ENCODE results near the gene CALY. TPM values are rescaled to one million over a fixed set of nuclear protein-coding genes. Genes with fewer than 3 reads are reported as not detected.
"Not testable (repeated sequence)": the region's sequence is repeated elsewhere in the genome, so short reads cannot be mapped to it uniquely, and the experiment has no call there.

Gene CALY
- total RNA-seq, 2 donors from 2014 or later, result not detected

DNA sequence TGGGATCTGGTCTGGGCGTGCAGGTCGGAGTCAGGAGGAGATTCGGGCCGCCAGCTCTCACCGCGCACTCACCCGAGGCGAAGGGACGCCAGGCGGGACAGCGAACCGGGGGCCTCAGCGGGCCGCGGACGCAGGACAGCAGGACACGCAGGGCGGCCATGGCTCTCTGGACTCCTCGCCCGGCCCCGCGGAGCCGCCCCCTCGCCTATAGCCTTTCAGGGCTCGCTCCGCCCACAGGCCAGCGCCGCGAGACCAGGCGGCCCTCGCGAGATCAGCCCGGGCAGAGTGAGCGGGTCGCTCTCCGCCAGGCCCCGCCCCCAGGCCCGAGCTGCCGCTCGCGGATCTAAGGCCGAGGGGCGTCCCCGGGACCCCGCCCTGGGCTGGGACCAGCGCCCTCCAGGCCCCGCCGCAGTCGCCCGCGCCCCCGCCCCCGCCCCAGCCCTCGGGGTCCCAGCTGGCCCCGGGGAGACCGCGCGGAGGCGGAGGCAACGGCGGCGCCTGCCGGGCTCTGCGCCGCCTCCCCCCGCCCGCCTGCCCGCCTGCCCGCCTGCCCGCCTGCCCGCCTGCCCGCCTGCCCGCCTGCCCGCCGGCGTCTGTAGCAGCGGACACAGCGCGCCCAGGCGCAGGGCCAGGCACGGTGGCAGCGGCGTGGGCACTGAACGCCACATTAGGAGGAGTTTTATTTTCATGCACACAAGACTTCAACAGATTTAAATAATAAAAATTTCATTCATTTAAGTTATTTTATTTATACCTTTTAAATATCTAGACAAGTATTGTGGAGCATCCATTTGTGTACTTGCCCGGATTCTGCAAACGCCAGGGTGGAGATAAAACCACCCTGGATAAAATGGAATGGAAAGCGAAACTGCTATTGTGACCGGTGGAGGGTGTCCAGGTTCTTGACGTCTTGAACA, 36.7 kb upstream of the CALY start, which contains the start of gene ECHS1:
TSS of gene ECHS1 (minus strand) at position 181 of the 917 bp plus-strand sequence. CDS start at position 160, 21 bp downstream.
- Mint-ChIP-seq H3K27ac (peak within 1 kb of the TSS; percentile 86), H3K27me3 (no peaks in the 10 kb centered on the region), H3K4me3 (peak within 1 kb of the TSS; percentile 87), H3K9me3 (no peaks in the 10 kb centered on the region), H3K4me1 (peaks cover 5% of the 10 kb centered on the region), H3K36me3 (ENCODE audit: low read depth) (peaks cover 22% of the 10 kb centered on the region)
- ATAC-seq (replicated peaks), result peak; percentile 99

DNA sequence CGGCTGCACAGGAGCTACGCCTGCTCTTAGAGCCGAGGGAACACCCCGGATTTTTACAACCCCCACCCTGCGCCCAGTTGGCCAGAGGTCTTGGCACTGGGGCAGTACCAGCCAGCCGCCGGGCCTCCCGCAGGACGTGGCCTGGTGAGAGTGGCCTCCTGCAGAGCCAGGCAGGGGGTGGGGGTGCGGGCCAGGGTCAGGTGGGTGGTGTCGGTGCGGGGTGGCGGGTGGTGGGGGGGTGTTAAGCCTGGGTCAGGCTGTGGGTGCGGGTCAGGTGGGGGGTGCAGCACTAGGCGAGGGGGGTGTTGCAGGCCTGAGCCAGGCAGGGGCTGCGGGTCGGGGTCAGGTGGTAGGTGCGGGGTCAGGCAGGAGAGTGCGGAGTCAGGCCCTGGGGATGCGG, 35.8 kb upstream of the CALY start:
- Mint-ChIP-seq H3K9me3 (no peaks in the 10 kb centered on the region), H3K27ac (no peak overlapping the region), H3K27me3 (no peaks in the 10 kb centered on the region), H3K4me1 (peaks cover 5% of the 10 kb centered on the region), H3K36me3 (ENCODE audit: low read depth) (peaks cover 30% of the 10 kb centered on the region), H3K4me3 (peak overlapping the region; percentile 87)
- ATAC-seq (replicated peaks), result no peak

DNA sequence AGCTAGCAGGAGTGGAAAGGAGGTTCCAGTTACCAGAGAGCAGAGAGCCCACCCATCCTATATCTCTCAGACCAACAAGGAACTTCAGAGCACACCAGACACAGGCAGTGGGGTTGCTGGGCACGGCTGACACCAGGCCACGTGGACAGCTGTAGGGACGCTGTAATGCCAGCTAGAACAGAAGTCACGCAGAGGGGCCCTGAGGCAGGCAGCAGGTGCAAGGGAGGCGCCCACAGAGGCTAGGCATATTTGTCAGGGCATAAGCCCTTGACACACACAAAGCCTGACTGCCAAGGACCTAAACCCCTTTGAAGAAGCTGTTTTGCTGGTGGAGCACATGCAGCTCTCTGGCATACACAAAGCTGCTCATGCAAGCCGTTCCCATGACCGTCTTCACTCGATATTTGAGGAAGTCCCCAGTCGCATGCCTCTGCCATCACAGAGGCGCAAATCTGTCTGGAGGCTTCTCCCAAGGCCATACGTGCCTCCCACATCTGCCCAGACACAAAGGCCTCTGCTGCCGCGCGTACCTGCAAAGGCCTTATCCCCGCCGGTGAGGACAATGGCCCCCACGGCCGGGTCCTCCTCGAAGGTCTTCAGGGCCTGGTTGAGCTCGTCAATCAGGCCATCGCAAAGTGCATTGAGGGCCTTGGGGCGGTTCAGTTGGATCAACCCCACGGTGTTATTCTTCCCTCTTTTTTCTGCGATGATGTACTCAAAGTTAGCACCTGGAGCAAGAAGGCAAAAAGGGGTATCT, 33.5 kb upstream of the CALY start:
- no peak overlapping the region for H3K27ac Mint-ChIP-seq
- H3K4me1 Mint-ChIP-seq, result peaks cover 5% of the 10 kb centered on the region
- peaks cover 42% of the 10 kb centered on the region for H3K36me3 Mint-ChIP-seq (ENCODE audit: low read depth)
- no peak for ATAC-seq (replicated peaks)
- no peaks in the 10 kb centered on the region for H3K9me3 Mint-ChIP-seq
- H3K27me3 Mint-ChIP-seq, result no peaks in the 10 kb centered on the region
- no peak overlapping the region for H3K4me3 Mint-ChIP-seq

DNA sequence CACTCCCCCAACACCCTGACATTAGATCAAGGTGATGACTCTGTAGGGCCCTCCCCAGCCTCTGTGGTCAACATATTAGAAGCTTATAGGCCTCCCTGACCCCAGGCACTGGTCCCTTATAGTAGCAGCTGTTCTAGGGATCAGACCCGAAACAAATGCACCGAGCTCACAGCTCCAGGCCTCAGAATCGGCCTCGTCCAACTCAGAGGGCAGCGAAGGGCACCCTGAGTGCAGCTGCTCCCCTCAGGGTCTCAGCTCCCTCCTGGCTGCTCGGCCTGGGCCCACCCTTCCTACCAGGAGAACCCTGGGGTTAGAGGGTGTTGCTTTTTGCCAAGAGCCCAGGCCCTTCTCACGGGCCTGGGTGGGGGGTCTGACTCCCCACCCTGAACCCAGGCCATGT, 31.5 kb upstream of the CALY start:
- Mint-ChIP-seq H3K9me3 (no peaks in the 10 kb centered on the region), H3K36me3 (ENCODE audit: low read depth) (peaks cover 58% of the 10 kb centered on the region), H3K4me3 (no peak overlapping the region), H3K27me3 (no peaks in the 10 kb centered on the region), H3K4me1 (no peaks in the 10 kb centered on the region), H3K27ac (no peak overlapping the region)
- ATAC-seq (replicated peaks), result no peak

DNA sequence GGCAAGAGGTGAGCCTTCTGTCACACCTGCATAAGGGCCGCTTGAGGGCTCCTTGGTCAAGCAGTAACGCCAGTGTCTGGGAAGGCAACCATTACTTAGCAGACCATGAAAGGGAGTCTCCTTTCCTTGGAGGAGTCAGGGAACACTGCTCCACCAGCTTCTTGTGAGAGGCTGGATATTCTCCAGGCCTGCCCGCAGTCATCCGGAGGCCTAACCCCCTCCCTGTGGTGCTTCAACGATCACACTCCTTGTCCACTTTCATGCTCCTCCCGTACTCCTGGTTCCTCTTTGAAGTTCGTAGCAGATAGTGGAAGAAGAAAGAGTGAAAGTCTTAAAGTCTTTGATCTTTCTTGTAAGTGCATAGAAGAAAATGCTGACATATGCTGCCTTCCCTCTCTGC, 30.8 kb upstream of the CALY start:
- peaks cover 65% of the 10 kb centered on the region for H3K36me3 Mint-ChIP-seq (ENCODE audit: low read depth)
- not testable (repeated sequence) for H3K9me3 Mint-ChIP-seq

DNA sequence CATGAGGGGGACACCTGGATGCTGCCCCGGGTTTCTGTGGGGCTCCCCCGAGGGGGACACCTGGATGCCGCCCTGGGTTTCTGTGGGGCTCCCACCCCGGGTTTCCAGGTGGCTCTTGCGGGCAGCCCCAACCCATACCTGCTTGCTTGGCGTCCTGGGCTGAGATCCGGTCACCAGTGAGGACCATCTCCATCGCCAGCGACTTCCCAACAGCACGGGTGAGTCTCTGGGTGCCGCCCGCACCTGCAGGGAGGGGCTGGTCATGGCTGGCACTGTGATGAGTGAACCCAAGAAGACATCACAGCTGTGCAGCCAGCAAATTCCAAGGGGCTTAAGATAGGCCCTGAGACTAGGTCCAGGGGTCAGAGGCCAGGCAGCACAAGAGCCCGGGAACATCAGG, 30.1 kb upstream of the CALY start:
- no peaks in the 10 kb centered on the region for H3K9me3 Mint-ChIP-seq
- no peak for ATAC-seq (replicated peaks)
- H3K4me1 Mint-ChIP-seq, result peaks cover 4% of the 10 kb centered on the region
- H3K36me3 Mint-ChIP-seq (ENCODE audit: low read depth), result peaks cover 72% of the 10 kb centered on the region
- no peak overlapping the region for H3K27ac Mint-ChIP-seq
- H3K27me3 Mint-ChIP-seq, result no peaks in the 10 kb centered on the region
- no peak overlapping the region for H3K4me3 Mint-ChIP-seq

More for the DNA sequence above, 30.8 kb upstream of the CALY start:
- not testable (repeated sequence) for H3K27ac Mint-ChIP-seq; H3K4me3 Mint-ChIP-seq; H3K27me3 Mint-ChIP-seq; ATAC-seq (replicated peaks); H3K4me1 Mint-ChIP-seq

DNA sequence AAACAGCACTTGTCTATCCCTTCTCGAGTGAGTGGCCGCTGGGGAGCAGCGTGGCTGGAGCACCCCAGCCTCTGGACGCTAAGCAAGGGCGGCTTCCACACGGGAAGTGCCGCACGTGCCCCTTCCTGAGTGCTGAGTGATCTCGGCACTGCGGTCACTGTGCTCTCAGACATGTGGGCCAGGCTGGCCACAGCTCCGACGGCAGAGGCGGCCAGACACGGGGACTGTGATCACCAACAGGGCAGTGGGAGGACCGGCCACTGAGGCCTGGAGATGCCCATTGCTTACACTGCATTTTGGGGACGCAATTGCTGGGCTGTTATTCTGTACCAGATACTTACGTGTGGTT, 29.4 kb upstream of the CALY start:
- no peak for ATAC-seq (replicated peaks)
- H3K27ac Mint-ChIP-seq, result no peak overlapping the region
- no peaks in the 10 kb centered on the region for H3K27me3 Mint-ChIP-seq
- H3K9me3 Mint-ChIP-seq, result no peaks in the 10 kb centered on the region
- H3K4me1 Mint-ChIP-seq, result peaks cover 6% of the 10 kb centered on the region
- H3K36me3 Mint-ChIP-seq (ENCODE audit: low read depth), result peaks cover 74% of the 10 kb centered on the region
- no peak overlapping the region for H3K4me3 Mint-ChIP-seq

DNA sequence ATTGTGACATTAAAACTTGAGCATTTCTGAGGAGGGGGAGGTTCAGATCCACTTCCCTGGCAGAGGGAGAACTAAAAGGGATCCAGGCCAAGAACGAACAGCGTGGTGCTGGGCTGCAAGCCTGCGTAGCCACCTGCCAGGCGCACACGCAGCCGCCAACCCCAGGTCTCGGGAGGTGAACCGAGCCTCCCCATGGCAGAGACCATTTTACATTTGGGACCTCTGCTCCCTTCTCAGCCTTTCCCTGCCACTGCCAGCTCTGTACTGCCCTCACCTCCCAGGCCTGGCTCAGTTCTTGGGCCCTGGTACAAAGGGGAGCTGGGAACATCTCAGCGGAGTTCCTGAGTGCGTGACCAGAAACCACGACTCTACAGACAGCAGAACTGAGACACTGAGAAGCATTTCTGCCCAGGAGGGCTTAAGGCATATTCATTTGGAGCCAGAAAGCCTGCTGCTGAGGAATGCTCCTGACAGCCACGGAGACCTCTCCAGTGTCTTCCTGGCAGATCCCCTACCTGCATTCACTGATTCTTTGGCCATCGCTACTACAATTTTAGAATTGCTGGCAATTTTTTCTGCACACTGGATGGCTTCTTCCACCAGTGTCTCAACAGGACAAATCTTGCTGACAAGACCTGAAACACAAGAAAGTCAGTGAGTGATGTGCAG, 28.9 kb upstream of the CALY start:
- H3K27me3 Mint-ChIP-seq, result no peaks in the 10 kb centered on the region
- H3K36me3 Mint-ChIP-seq (ENCODE audit: low read depth), result peaks cover 74% of the 10 kb centered on the region
- no peak for ATAC-seq (replicated peaks)
- no peak overlapping the region for H3K4me3 Mint-ChIP-seq
- no peak overlapping the region for H3K27ac Mint-ChIP-seq
- H3K9me3 Mint-ChIP-seq, result no peaks in the 10 kb centered on the region
- H3K4me1 Mint-ChIP-seq, result peaks cover 6% of the 10 kb centered on the region

DNA sequence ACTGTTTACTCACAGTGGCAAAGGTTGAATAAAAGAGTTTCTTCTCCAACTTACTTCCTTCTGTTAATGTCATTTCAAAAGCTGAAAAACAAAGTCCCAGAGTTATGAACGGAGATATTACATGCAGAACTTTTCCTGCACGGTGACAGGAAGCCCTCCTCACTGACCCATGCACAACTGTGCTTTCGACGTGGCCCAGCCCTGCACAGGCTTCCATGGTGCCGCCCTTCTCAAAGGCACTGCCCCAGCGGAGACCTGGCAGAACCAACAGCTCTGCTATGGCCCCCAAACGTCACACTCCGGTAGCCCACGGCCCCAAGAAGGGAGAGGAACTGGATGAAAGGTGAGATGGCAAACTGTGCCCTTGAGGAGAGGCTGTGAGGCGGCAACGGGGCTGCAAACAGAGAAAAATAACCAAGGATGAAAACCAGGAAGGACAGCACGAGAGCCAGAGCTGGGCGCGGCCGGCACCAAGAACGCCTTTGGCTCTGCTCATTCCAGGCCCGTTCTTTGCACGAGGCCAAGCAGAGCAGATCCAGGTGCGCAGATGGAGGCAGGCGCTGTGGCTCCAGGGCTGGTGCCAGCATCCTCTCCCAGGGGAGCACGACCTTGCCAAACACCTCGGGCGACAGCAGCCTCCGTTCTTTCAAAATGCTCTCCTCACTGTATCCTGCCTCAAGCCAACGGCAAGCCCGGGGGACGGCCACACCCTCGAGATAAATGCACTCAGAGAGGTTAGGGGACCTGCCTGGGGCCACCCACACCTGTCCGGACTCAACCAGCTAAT, 28.1 kb upstream of the CALY start:
- ATAC-seq (replicated peaks), result no peak
- Mint-ChIP-seq H3K27me3 (no peaks in the 10 kb centered on the region), H3K4me1 (peaks cover 6% of the 10 kb centered on the region), H3K36me3 (ENCODE audit: low read depth) (peaks cover 67% of the 10 kb centered on the region), H3K27ac (no peak overlapping the region), H3K9me3 (no peaks in the 10 kb centered on the region), H3K4me3 (no peak overlapping the region)

DNA sequence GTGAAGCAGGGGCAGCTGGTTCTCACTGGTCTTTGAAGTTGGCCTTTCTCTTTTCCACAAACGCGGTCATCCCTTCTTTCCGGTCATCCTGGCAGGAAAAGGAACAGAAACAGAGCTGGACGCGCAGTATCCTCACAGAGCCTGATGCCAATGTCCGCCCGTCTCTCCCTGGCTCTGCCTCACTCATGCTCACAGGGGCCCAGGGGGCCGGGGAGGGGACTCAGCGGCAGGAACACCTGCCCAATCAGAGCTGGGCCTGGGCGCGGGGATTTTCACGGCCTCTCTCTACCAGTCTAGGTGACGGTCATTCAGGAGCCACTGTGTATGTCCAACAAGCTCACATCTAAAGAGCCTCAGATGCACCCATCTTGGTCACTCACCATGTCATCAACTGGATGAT, 26.1 kb upstream of the CALY start:
- H3K4me3 Mint-ChIP-seq, result no peak overlapping the region
- H3K27ac Mint-ChIP-seq, result no peak overlapping the region
- H3K36me3 Mint-ChIP-seq (ENCODE audit: low read depth), result peaks cover 48% of the 10 kb centered on the region
- ATAC-seq (replicated peaks), result no peak
- H3K9me3 Mint-ChIP-seq, result no peaks in the 10 kb centered on the region
- no peaks in the 10 kb centered on the region for H3K27me3 Mint-ChIP-seq
- H3K4me1 Mint-ChIP-seq, result peaks cover 6% of the 10 kb centered on the region

DNA sequence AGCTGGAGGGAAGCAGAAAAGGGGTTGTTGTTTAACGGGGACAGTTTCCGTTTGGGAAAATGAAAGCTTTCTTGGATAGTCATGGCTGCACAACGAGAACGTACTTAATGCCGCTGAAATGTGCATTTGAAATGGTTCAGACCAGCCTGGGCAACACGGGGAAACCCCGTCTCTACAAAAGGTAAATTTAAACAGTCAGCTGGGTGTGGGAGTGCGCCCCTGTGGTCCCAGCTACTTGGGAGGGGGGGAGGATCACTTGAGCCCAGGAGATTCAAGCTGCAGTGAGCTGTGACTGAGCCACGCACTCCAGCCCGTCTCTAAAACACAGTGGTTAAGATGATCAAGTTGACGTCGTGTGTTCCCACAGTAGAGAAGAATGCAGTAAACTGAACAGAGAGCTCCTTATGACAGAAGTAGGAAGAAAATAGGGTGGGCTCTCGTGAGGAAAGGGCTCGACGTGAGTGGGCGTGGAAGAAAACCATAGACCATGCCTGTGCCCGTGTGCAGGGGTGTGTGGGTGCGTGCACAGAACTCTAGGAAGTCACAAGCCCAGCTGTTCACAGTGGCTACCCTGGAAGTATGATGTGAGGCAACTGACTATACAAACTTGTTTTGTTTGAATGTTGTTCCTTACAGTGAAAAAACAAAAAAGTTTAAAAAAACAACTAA, 25.2 kb upstream of the CALY start:
- peak overlapping the region; percentile 56 for H3K27ac Mint-ChIP-seq
- H3K4me3 Mint-ChIP-seq, result peak overlapping the region; percentile 12
- ATAC-seq (replicated peaks), result no peak

DNA sequence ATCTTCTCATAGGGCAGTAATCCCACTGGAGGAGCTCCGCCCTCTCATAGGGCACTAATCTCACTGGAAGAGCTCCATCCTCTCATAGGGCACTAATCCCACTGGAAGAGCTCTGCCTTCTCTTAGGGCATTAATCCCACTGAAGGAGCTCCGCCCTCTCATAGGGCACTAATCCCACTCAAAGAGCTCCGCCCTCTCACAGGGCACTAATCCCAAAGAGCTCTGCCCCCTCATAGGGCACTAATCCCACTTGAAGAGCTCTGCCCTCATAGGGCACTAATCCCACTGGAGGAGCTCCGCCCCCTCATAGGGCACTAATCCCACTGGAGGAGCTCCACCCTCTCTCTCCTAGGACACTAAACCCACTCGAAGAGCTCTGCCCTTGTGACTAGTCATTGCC, 24.5 kb upstream of the CALY start:
- H3K4me1 Mint-ChIP-seq, result peaks cover 6% of the 10 kb centered on the region
- H3K27ac Mint-ChIP-seq, result peak overlapping the region; percentile 56
- no peak for ATAC-seq (replicated peaks)
- peak overlapping the region; percentile 12 for H3K4me3 Mint-ChIP-seq
- H3K27me3 Mint-ChIP-seq, result no peaks in the 10 kb centered on the region
- peaks cover 43% of the 10 kb centered on the region for H3K36me3 Mint-ChIP-seq (ENCODE audit: low read depth)
- no peaks in the 10 kb centered on the region for H3K9me3 Mint-ChIP-seq

More for the DNA sequence above, 25.2 kb upstream of the CALY start:
- peaks cover 44% of the 10 kb centered on the region for H3K36me3 Mint-ChIP-seq (ENCODE audit: low read depth)
- H3K27me3 Mint-ChIP-seq, result no peaks in the 10 kb centered on the region
- H3K4me1 Mint-ChIP-seq, result peaks cover 6% of the 10 kb centered on the region
- H3K9me3 Mint-ChIP-seq, result no peaks in the 10 kb centered on the region

DNA sequence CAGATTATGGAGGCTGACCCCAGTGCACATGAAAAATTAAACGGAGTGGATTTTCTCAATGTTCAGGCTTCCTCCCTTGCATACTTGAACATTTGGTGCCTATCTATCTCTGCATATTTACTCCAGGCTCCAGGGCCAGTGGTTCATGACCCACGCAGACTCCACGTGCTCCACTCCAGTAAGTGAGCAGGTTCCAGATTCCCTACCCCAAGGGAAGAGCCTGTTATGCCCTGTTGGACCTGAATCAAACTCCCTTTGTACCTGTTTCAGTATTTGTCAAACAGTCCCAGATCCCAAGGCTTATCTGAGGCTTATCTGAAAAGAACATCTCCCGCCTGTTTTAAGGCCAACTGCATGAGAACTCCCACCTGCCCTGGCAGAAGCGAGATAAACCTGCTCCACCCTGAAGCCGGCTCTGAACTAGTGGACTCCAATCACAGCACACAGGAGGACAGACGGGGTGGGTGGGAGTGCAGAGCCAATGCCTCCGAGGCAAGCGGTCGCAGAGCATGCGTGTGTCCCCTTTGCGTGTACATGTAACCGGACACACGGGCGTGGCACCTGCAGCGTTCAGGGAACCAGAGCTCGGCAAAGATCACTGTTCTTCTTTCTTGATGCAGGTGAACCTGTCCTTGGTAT, 23.4 kb upstream of the CALY start:
- H3K27ac Mint-ChIP-seq, result no peak overlapping the region
- H3K4me1 Mint-ChIP-seq, result peaks cover 6% of the 10 kb centered on the region
- no peaks in the 10 kb centered on the region for H3K9me3 Mint-ChIP-seq
- H3K36me3 Mint-ChIP-seq (ENCODE audit: low read depth), result peaks cover 32% of the 10 kb centered on the region
- no peak for ATAC-seq (replicated peaks)
- no peaks in the 10 kb centered on the region for H3K27me3 Mint-ChIP-seq
- H3K4me3 Mint-ChIP-seq, result no peak overlapping the region

Measured in activated T-helper 17 cell treated with anti-CD3 and anti-CD28 coated beads, Interleukin-2, amount 50 U/mL, for 72 hours (primary cell).